GM18508 (cell line): Measurements from ENCODE around the gene TAAR5.
"Not testable (repeated sequence)": the region's sequence is repeated elsewhere in the genome, so short reads cannot be mapped to it uniquely, and the experiment has no call there.

Source experiments
- ATAC-seq: cut with Tn5 transposase; IDR thresholded peaks from one replicate; pipeline ENCODE4 v1.9.1; 2021; ENCODE audit warnings: moderate number of reproducible peaks; ENCODE audit not compliant: insufficient read depth, unreplicated experiment

Gene TAAR5

GRCh38 chr6:132571774-132572173 lies 17.8 kb downstream of the TAAR5 start:
- no peak for ATAC-seq

- no peak for ATAC-seq
These were observed 19.2 kb downstream of the TAAR5 start, which contains the start of gene TAAR6 for GRCh38 chr6:132570221-132570777. TSS of gene TAAR6 (plus strand) at chr6:132570322. CDS start at chr6:132570322, 0 bp downstream.

GRCh38 chr6:132569170-132569569 lies 20.4 kb downstream of the TAAR5 start:
- no peak for ATAC-seq

- ATAC-seq = no peak
These were observed 20.9 kb downstream of the TAAR5 start for GRCh38 chr6:132568611-132569010.

GRCh38 chr6:132567566-132567965 lies 22.0 kb downstream of the TAAR5 start:
- ATAC-seq = no peak

- ATAC-seq = no peak
These were observed 23.1 kb downstream of the TAAR5 start for GRCh38 chr6:132566404-132566803.

GRCh38 chr6:132560087-132560486 lies 29.5 kb downstream of the TAAR5 start:
- ATAC-seq = not testable (repeated sequence)

GRCh38 chr6:132552372-132552771 lies 37.2 kb downstream of the TAAR5 start, which contains the start of gene TAAR8:
TSS of gene TAAR8 (plus strand) at chr6:132552672. CDS start at chr6:132552693, 21 bp downstream.
- no peak for ATAC-seq

- ATAC-seq = no peak
These were observed 38.3 kb downstream of the TAAR5 start for GRCh38 chr6:132551214-132551613.

- no peak for ATAC-seq
These were observed 40.6 kb downstream of the TAAR5 start for GRCh38 chr6:132548746-132549463.

GRCh38 chr6:132544826-132545225 lies 44.7 kb downstream of the TAAR5 start:
- ATAC-seq = no peak
